ENCODE data around the gene SKOR2.

DNA sequence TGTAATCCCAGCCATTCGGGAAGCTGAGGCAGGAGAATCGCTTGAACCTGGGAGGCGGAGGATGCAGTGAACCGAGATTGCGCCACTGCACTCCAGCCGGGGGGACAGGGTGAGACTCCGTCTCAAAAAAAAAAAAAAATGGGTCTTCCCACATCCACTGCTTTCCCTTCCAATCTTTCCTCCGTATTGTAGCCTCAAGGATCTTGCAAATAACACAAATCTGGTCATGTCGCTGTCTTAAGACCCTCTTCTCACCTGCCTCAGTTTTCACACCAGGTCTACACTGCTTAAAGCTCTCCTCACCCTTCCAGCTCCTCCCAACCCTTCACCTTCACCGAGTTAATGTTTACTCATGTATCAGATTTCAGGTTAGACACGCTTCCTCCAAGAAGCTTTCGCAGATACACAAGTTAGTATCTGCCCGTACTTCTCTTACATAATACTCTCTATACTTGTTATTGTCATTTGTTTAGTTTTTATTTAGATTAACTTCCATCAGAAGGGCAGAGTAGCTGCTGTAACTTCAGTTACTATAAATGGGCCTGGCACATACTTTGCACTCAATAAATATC lies 76.8 kb downstream of the SKOR2 start:
- TF ChIP-seq, protein P1, sequence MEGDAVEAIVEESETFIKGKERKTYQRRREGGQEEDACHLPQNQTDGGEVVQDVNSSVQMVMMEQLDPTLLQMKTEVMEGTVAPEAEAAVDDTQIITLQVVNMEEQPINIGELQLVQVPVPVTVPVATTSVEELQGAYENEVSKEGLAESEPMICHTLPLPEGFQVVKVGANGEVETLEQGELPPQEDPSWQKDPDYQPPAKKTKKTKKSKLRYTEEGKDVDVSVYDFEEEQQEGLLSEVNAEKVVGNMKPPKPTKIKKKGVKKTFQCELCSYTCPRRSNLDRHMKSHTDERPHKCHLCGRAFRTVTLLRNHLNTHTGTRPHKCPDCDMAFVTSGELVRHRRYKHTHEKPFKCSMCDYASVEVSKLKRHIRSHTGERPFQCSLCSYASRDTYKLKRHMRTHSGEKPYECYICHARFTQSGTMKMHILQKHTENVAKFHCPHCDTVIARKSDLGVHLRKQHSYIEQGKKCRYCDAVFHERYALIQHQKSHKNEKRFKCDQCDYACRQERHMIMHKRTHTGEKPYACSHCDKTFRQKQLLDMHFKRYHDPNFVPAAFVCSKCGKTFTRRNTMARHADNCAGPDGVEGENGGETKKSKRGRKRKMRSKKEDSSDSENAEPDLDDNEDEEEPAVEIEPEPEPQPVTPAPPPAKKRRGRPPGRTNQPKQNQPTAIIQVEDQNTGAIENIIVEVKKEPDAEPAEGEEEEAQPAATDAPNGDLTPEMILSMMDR (IDR thresholded peaks at IDR 0.05): no peak
- no peak for TF ChIP-seq POLR2A (IDR thresholded peaks at IDR 0.05)

Measured in ovary (tissue), 3 donors.